ENCODE data around the gene FOXN4.

GRCh38 chr12:109284392-109284791 lies 24.7 kb downstream of the FOXN4 start:
- TF ChIP-seq POLR2AphosphoS5 (IDR thresholded peaks at IDR 0.05; ENCODE audit: insufficient read depth in 1 of 2, low read depth in 1 of 2) (no peak), CTCF (IDR thresholded peaks at IDR 0.05) (no peak)

Data from vagina (tissue), 2 donors.